ENCODE results near the gene SERPINA3.

The SERPINA3 gene

GRCh38 chr14:94615254-94615653 lies 3.1 kb downstream of the SERPINA3 start:
- DNase-seq, result no peak

- no peak for DNase-seq
These were observed 3.8 kb downstream of the SERPINA3 start for GRCh38 chr14:94615823-94616570.

GRCh38 chr14:94617366-94617941 lies 5.3 kb downstream of the SERPINA3 start:
- no peak for DNase-seq

- DNase-seq, result no peak
These were observed 6.0 kb downstream of the SERPINA3 start for GRCh38 chr14:94617988-94618822.

- no peak for DNase-seq
These were observed 7.1 kb downstream of the SERPINA3 start for GRCh38 chr14:94619297-94619696.

- no peak for DNase-seq
These were observed 8.4 kb downstream of the SERPINA3 start for GRCh38 chr14:94620597-94620996.

GRCh38 chr14:94621358-94622134 lies 9.4 kb downstream of the SERPINA3 start:
- no peak for DNase-seq

GRCh38 chr14:94622653-94623421 lies 10.6 kb downstream of the SERPINA3 start:
- no peak for DNase-seq

- DNase-seq, result no peak
These were observed 11.2 kb downstream of the SERPINA3 start for GRCh38 chr14:94623422-94623809.

GRCh38 chr14:94623856-94624499 lies 11.8 kb downstream of the SERPINA3 start:
- no peak for DNase-seq

- no peak for DNase-seq
These were observed 12.6 kb downstream of the SERPINA3 start for GRCh38 chr14:94624537-94625352.

GRCh38 chr14:94625353-94625635 lies 13.1 kb downstream of the SERPINA3 start:
- no peak for DNase-seq

- DNase-seq, result no peak
These were observed 16.4 kb downstream of the SERPINA3 start for GRCh38 chr14:94628578-94628977.

- DNase-seq, result no peak
These were observed 18.2 kb downstream of the SERPINA3 start for GRCh38 chr14:94630396-94630795.

- no peak for DNase-seq
These were observed 18.9 kb downstream of the SERPINA3 start for GRCh38 chr14:94631050-94631449.

- DNase-seq, result no peak
These were observed 19.5 kb downstream of the SERPINA3 start for GRCh38 chr14:94631536-94632304.

GRCh38 chr14:94632305-94632590 lies 20.1 kb downstream of the SERPINA3 start:
- no peak for DNase-seq

- no peak for DNase-seq
These were observed 20.9 kb downstream of the SERPINA3 start for GRCh38 chr14:94633121-94633520.

- DNase-seq, result no peak
These were observed 23.0 kb downstream of the SERPINA3 start for GRCh38 chr14:94635154-94635553.

- DNase-seq, result no peak
These were observed 24.7 kb downstream of the SERPINA3 start for GRCh38 chr14:94636744-94637412.
